ENCODE results near the gene PSMB7.

- TF ChIP-seq CTCF (IDR thresholded peaks at IDR 0.05; ENCODE audit: insufficient read depth, low read depth, low read length) (no peak), EZH2 (IDR thresholded peaks at IDR 0.05; ENCODE audit: insufficient read depth, low read length) (no peak)
Observed at GRCh38 chr9:124370896-124371582, 44.2 kb downstream of the PSMB7 start.
